Measurements from ENCODE around the gene FBXW11.

DNA sequence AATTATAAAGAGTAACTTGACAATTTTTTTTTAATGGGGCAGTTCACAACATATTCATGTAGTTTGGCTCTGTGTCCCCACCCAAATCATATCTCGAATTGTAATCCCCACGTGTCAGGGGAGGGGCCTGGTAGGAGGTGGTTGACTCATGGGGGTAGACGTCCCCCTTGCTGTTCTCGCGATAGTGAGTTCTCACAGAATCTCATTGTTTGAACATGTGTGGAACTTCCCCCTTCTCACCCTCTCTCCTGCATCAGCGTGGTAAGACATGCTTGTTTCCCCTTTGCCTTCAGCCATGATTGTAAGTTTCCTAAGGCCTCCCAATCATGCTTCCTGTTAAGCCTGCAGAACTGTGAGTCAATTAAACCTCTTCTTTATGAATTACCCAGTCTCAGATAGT lies 40.7 kb downstream of the FBXW11 start:
- TF ChIP-seq CTCF (IDR thresholded peaks at IDR 0.05) (no peak), POLR2A (IDR thresholded peaks at IDR 0.05) (no peak)
